ENCODE measurements around the gene FAM76B.

The FAM76B gene

DNA sequence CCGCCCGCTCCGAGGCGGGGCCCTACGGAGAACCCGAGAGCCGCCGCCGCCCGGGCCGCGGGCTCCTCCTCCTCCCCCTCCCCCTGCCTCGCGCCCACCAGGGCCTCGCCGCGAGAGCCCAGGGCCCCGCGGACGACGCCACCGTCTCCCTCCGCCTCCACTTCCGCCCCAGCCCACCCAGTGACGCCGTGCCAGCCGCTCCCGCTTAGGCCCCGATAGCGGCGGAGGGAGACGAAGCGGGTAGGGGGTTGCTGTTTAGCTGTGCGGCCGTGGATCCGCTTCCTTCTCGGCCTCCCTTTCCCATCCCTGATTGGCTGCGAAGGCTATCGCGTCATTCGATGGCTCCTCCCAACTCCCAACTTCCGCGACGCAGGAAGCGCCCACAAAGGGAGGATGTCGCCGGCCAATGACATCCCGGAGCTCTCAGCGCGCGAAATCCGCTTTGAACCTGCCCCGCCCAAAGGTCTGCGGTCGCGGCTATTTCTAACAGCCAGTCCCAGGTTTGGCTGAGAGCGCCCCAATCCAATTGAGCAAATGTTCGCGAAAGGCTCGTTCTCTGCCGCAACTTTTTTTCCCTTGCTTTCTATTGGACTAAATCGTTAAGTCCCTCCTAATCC is at the start of gene FAM76B:
FAM76B (minus strand) TSS at position 277 of the 617 bp plus-strand sequence. CDS start 304 bp downstream, outside the sequence.
- Mint-ChIP-seq H3K27me3 (ENCODE audit: low read depth) (no peaks in the 10 kb centered on the region), H3K4me1 (peaks cover 38% of the 10 kb centered on the region), H3K9me3 (no peaks in the 10 kb centered on the region), H3K27ac (peak within 1 kb of the TSS; percentile 97 to 100 (median 100)), H3K36me3 (ENCODE audit: low read depth) (peaks cover 25% of the 10 kb centered on the region), H3K4me3 (peak within 1 kb of the TSS; percentile 99 to 100 (median 100))
- TF ChIP-seq CTCF (IDR thresholded peaks at IDR 0.05; ENCODE audit: unreplicated experiment in 3 of 3): no peak

- peak; percentile 83 to 86 (median 83) for TF ChIP-seq CTCF (IDR thresholded peaks at IDR 0.05; ENCODE audit: unreplicated experiment in 3 of 3)
- Mint-ChIP-seq H3K4me1 (peaks cover 12% of the 10 kb centered on the region), H3K27me3 (ENCODE audit: low read depth) (no peaks in the 10 kb centered on the region), H3K9me3 (no peaks in the 10 kb centered on the region), H3K36me3 (ENCODE audit: low read depth) (peaks cover 55% of the 10 kb centered on the region), H3K27ac (peak overlapping the region in 2 of 3 experiments; percentile 5 to 11), H3K4me3 (no peak overlapping the region)
Measured at GRCh38 chr11:95835768-95836488, 46.3 kb upstream of the FAM76B start.

DNA sequence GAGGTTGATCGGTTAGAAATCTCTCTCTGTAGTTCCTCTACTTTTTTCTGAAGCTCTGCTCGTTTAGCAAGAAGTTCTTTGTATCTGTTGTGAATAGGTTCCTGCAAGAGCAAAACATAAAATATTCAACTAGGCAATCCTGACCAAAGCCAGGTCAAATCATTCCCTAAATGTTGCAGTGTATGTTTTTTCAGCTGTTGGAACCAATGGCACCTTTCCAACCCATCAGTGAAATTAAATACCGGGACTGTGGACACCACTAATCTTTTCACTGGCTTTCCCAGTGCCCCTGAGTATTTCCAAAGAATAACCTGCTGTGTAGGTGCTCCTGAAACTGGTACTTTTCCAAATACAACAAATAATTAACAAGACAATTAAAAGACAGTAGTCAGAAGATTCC is 45.8 kb upstream of the FAM76B start:
- no peak overlapping the region for H3K4me3 Mint-ChIP-seq
- peaks cover 59% of the 10 kb centered on the region for H3K36me3 Mint-ChIP-seq (ENCODE audit: low read depth)
- H3K9me3 Mint-ChIP-seq: no peaks in the 10 kb centered on the region
- H3K27ac Mint-ChIP-seq: no peak overlapping the region
- no peaks in the 10 kb centered on the region for H3K27me3 Mint-ChIP-seq (ENCODE audit: low read depth)
- H3K4me1 Mint-ChIP-seq: peaks cover 12% of the 10 kb centered on the region
- TF ChIP-seq CTCF (IDR thresholded peaks at IDR 0.05; ENCODE audit: unreplicated experiment in 3 of 3): no peak

DNA sequence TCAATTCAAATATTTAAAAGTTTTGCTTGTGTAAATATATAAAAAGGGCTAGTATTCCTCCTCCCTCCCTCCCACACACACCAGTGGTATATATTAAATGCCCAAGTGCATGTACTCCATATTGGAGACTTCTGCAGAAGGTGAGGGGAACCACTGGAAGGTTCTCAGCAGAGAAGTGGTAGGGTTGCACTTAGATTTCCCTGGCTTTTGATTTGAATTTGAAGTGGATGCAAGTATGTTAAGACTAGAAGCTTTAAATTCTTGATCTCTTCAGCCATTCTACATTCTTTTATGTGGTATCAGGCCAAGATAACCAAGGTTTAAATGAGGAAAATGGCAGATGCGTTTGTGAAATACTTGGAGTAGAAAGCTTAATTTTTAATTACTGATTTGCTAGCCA is 43.8 kb upstream of the FAM76B start:
- no peak overlapping the region for H3K4me3 Mint-ChIP-seq
- H3K9me3 Mint-ChIP-seq: no peaks in the 10 kb centered on the region
- H3K27ac Mint-ChIP-seq: no peak overlapping the region
- H3K36me3 Mint-ChIP-seq (ENCODE audit: low read depth): peaks cover 60% of the 10 kb centered on the region
- no peak for TF ChIP-seq CTCF (IDR thresholded peaks at IDR 0.05; ENCODE audit: unreplicated experiment in 3 of 3)
- H3K27me3 Mint-ChIP-seq (ENCODE audit: low read depth): no peaks in the 10 kb centered on the region
- peaks cover 12% of the 10 kb centered on the region for H3K4me1 Mint-ChIP-seq

- no peaks in the 10 kb centered on the region for H3K9me3 Mint-ChIP-seq
- no peak for TF ChIP-seq CTCF (IDR thresholded peaks at IDR 0.05; ENCODE audit: unreplicated experiment in 3 of 3)
- no peak overlapping the region for H3K27ac Mint-ChIP-seq
- peaks cover 12% of the 10 kb centered on the region for H3K4me1 Mint-ChIP-seq
- H3K27me3 Mint-ChIP-seq (ENCODE audit: low read depth): no peaks in the 10 kb centered on the region
- no peak overlapping the region for H3K4me3 Mint-ChIP-seq
- H3K36me3 Mint-ChIP-seq (ENCODE audit: low read depth): peaks cover 61% of the 10 kb centered on the region
Measured at GRCh38 chr11:95832763-95833162, 43.2 kb upstream of the FAM76B start.
